Glomerular endothelial cell (primary cell): ENCODE results near the gene AUH. TPM values are rescaled to one million over a fixed set of nuclear protein-coding genes. Genes with fewer than 3 reads are reported as not detected.

ENCODE experiments used
- DNase-seq: peaks from one replicate; pipeline ENCODE4 v3.0.0-alpha.2; 2011; ENCODE audit warnings: low read depth, low spot score; ENCODE audit errors: extremely low read depth
- total RNA-seq: library from RNA; depleted of rRNA; stranded (reverse); fragments of >200 nt; gene quantifications from 2 replicates; pipeline ENCODE4 v1.2.3, GENCODE V29; 2015

Gene AUH
- total RNA-seq, 1 donor from 2014 or later = 10.2 TPM

GRCh38 chr9:91256235-91256634, 105.5 kb downstream of the AUH start:
- no peak for DNase-seq

DNA sequence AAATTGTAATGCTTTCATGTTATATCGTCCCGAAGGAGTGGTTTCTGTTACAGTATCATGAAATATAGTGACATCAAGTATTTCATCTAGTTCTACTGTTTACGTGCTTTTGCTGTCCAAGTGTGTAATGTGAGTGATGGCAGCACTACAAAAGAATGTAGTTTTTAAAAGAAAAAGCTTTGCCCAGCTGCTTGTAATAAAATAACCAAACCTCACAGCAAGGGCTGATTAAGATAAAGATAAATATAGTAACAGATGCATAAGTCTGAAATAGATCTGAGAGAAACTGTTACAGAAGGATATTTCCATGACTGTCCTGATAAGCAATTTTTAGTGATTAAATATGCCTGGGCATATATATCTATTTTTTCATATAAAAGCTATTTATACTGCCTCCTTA, 106.4 kb downstream of the AUH start:
- no peak for DNase-seq

GRCh38 chr9:91253488-91253887, 108.2 kb downstream of the AUH start:
- DNase-seq = no peak

DNA sequence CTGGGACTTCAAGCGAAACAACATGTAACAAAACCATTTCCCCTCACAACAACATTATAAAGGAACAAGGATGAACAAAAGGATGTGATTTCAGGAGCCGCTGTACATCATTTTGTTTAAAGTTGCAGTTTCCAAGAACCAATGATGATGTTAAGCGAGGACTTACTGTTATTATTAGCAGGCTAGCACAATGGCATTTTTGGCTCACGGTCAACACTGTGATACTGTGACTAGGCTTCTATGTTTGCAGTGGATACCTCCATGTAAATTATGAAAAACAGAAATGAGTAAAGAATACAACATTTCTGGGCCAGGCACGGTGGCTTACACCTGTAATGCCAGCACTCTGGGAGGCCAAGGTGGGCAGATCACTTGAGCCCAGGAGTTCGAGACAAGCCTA, 113.0 kb downstream of the AUH start:
- no peak for DNase-seq

- DNase-seq = no peak
Observed at GRCh38 chr9:91247278-91247677, 114.4 kb downstream of the AUH start.

GRCh38 chr9:91246846-91247245, 114.9 kb downstream of the AUH start:
- no peak for DNase-seq

DNA sequence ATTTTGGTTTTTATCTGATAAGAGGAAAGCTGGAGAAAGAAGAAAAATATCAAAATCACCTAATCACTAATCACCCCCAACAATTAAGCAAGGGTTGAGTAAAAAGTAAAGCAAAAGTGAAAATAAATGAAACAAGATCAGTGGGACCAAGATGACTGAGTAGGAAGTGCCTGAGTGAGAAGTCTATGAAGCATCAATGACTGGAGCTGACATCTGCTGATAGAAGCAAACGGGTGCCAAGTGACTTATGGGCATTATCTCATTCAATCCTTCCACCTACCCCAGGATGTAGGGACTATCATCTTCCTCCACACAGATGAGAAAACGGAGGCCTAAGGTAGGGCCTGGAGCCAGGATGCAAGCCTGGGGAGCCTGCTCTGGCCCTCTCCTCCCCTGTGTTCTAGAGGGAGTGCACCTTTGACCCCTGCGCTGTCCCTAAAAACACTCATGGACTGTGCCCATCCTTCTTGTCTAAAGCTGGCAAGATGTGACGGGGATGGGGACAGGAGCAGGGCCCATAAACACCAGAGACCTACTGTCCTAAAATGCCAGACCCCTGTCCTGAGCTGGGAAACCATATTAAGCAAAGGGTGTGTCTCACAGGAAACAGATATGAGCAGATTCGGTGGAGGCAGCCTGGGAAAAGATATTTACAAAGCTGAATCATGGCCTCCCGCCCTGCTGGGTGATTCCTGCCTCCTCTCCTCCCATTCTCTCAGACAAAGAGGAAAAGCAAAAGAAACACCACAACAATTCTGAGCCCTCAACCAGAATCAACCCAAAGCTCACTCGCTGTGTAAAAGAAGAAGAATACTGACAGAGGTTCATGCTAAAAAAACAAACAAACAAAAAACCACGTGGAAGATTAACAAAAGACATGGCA, 116.0 kb downstream of the AUH start:
- DNase-seq = no peak

GRCh38 chr9:91243029-91243428, 118.7 kb downstream of the AUH start:
- no peak for DNase-seq

DNA sequence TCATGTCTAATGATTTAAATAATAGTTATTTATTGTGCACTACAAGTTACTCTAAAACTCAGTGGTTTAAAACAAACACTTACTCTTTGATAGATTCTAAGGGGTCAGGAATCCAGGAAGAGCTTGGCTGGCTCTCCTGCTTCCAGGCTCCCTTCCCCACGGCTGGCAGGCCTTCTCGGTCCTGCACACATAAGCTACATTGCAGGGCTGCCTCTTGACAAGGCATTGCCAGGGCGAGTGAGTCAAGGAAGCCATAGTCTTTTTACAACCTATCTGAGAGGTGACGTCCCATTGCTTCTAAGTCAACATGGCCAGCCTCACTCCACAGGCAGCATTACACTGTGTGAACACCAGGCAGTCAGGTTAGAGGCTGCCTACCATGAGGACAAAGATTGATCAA, 119.8 kb downstream of the AUH start:
- no peak for DNase-seq

- no peak for DNase-seq
Observed at GRCh38 chr9:91240596-91241165, 121.0 kb downstream of the AUH start.

- DNase-seq = no peak
Observed at GRCh38 chr9:91239367-91240111, 122.2 kb downstream of the AUH start.

DNA sequence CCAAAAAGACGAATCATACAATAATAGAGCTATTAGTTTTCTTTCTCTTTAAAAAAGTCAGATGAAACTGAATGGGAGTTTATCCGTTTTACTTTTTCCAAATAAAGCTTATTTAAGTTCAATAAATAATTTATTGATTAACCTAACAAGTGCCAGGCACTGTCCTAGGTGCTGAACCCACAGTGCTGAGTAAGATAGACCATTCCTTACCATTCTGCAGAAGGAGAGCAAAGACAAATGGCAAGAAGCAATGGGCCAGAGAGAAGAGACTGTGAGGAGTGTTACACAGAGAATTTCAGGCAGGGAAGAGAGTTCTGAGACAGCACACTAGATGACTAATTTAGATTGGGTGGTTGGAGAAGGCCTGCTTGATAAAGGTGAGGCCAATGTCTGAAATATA, 127.2 kb downstream of the AUH start:
- no peak for DNase-seq

GRCh38 chr9:91231619-91232018, 130.1 kb downstream of the AUH start:
- DNase-seq = no peak

DNA sequence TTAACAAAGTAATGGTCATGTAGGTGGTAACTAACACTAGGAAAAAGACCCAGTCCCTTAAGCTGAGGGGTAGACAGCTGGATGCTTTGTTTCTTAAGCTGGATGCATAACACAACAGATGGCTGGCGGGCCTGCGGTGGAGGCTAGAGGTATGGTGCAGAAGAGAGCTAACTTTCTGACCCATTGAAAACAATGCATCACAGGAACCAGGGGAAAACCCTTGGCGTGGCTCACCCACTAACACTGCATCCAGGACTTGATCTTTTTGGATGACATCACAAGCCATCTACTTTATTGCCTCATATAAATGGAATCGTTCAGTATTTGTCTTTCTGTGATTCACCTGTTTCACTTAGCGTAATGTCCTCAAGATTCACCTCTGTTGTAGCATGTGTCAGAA, 138.7 kb downstream of the AUH start:
- DNase-seq = no peak

- no peak for DNase-seq
Observed at GRCh38 chr9:91222457-91222856, 139.3 kb downstream of the AUH start.

- DNase-seq = no peak
Observed at GRCh38 chr9:91221332-91221731, 140.4 kb downstream of the AUH start.

- no peak for DNase-seq
Observed at GRCh38 chr9:91220491-91221135, 141.1 kb downstream of the AUH start.

DNA sequence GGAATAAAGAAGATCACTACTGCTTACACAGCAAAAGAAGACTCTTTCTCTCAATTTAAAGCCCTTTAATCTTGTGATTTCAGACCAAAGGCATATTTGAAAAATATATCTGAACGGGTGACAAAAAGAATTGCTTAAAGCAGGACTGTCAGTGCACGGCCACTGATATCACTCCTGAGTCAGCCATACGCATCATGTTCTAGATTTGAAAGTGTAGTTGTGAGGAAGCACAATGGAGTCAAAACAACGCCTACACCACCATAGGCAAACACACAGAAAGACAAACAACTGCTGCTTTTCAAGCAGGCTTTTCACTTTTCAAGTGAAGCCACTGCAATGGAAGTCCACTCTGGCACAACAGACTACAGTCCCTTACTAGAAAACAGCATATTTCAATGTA, 141.7 kb downstream of the AUH start:
- DNase-seq = no peak

DNA sequence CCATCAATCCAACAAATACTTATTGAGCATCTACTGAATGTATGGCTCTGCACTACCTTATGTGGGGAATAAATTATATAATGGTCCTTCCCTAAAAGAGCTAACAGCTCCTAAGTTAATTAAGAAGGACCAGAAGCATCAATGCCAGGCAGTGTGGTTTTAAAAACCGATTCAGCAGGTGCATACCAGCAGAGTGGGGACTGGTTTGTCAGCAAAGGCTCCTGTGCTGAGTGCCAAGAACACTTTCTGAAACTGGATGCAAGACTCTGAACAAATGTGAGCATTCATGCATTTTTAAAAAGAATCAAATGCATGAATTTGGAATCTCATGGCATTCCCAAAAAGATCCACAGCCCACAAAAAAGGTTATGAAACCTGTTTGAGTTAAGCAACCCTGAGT, 142.2 kb downstream of the AUH start:
- DNase-seq = no peak

GRCh38 chr9:91217388-91217787, 144.3 kb downstream of the AUH start:
- DNase-seq = no peak

GRCh38 chr9:91214867-91215266, 146.9 kb downstream of the AUH start:
- no peak for DNase-seq
